HG03432 (cell line): Measurements from ENCODE around the gene GYPB.
"Not testable (repeated sequence)": the region's sequence is repeated elsewhere in the genome, so short reads cannot be mapped to it uniquely, and the experiment has no call there.

ENCODE experiments used
- ATAC-seq: cut with Tn5 transposase; IDR thresholded peaks from one replicate; pipeline ENCODE4 v1.9.1; 2021; ENCODE audit warnings: mild to moderate bottlenecking, moderate library complexity; ENCODE audit not compliant: unreplicated experiment

The GYPB gene

GRCh38 chr4:143950185-143950584 is 69.0 kb downstream of the GYPB start:
- not testable (repeated sequence) for ATAC-seq

GRCh38 chr4:143947493-143947892 is 71.7 kb downstream of the GYPB start:
- not testable (repeated sequence) for ATAC-seq
